ENCODE measurements around the gene EXOC7.

The EXOC7 gene

GRCh38 chr17:76036497-76037261, 66.9 kb downstream of the EXOC7 start:
- no peak for DNase-seq

DNA sequence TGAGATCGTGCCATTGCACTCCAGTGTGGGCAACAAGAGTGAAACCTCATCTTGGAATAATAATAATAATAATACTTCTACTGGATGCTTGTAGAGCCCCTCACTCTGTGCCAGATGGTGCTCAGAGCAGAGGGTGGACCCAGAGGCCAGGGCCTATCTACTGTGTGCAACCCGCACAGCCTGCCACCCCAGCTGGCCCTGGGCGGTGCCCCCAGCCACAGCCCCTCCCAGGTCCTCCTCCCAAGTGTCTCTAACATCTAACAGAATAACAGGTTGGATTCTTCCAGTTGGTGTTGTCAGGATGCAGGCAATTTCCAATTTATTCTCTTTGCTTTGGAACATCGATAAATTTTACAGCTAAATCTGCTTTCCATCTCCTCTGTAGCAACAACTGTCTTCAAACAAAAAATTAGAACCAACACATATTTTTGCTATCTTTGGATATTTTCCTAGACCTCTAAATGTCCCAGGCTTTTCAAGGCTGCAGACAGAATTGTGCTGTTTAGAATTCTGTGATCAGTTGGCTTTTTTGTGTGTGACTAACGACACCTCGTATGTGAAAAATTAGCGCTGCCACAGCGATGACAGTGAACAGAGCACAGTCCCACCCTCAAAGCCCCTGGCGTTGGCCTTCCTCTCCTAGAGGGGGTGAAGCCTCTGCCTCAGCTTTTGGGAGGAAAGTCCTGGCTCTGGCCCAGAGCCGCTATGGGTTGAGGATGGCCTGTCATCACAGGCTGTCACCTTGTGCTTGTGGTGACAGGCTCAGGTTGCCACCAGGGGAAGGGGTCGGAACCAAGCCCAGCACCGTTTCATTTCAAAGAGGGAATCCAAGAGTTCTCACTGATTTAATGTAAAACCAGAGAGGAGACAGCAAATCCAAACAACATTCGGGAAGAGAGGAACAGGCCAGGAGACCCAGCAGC, 68.9 kb downstream of the EXOC7 start:
- DNase-seq: peak; percentile 87 to 94

DNA sequence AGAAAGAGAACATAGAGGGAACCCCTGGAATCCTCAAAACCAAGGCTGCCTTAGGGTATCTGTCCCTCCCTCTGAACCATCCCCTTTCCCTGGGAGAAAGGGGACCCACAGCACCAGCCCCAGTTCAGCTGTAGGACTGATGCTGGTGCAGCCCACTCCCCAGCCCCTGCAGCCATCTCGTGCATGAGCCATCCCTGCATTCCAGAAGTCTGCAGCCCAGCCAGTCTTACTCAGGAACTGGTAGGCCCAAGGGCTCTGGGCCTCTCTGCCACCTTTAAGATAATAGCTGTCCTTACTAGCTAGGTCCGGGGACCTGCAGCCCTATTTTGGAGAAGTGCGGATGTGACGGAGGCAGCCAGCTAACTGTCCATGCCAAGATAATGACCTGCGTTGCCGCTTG, 70.4 kb downstream of the EXOC7 start:
- no peak for DNase-seq

- DNase-seq: no peak
These were observed 70.8 kb downstream of the EXOC7 start for GRCh38 chr17:76032780-76033108.

- peak; percentile 50 to 85 for DNase-seq
These were observed 71.4 kb downstream of the EXOC7 start for GRCh38 chr17:76032073-76032779.
